Testis (tissue), 3 donors: ENCODE results near the gene LTN1. TPM values are rescaled to one million over a fixed set of nuclear protein-coding genes. Genes with fewer than 3 reads are reported as not detected.

ENCODE experiments used
- DNase-seq: peaks from one replicate; pipeline ENCODE4 v3.0.0-alpha.2; 2019
- H3K27ac ChIP-seq, 2 donors: fragments of 200-600 bp; sonication (generic); one replicate each; pipeline ENCODE4 v1.5.1; 2019
- H3K27me3 ChIP-seq: fragments of 200-600 bp; sonication (generic); one replicate; pipeline ENCODE4 v1.5.1; 2019
- H3K36me3 ChIP-seq: fragments of 200-600 bp; sonication (generic); one replicate; pipeline ENCODE4 v1.5.1; 2017; ENCODE audit warnings: low read depth; ENCODE audit errors: missing control alignments
- H3K4me1 ChIP-seq: fragments of 200-600 bp; sonication (generic); one replicate; pipeline ENCODE4 v1.5.1; 2019
- H3K4me3 ChIP-seq, 2 donors: fragments of 200-600 bp; sonication (generic); one replicate each; pipeline ENCODE4 v1.5.1; 2017 to 2019
- H3K9me3 ChIP-seq: fragments of 200-600 bp; sonication (generic); one replicate; pipeline ENCODE4 v1.5.1; 2017
- POLR2A ChIP-seq: fragments of 450-650 bp; IDR thresholded peaks from one replicate; pipeline ENCODE4 v1.6.1; 2017; ENCODE audit warnings: antibody characterized with exemption, mild to moderate bottlenecking, moderate library complexity
- WGBS, 2 donors: methylation state at CpG; one replicate each; pipeline ENCODE4 v1.1.5; 2018; 5-methylcytosine and 5-hydroxymethylcytosine counted together
- intact Hi-C: fragments of 100-400 bp; cut with DNase I; formaldehyde crosslinking; loops from one replicate; pipeline ENCODE4 v1.15.1; 2023; ENCODE audit warnings: low total_unique reads
- polyA plus RNA-seq: library from polyadenylated mRNA; stranded (reverse); fragments of 350-450 nt; fragmentation: Illumina TruSeq; extraction: RNeasy Lipid Tissue Mini Kit (QIAGEN cat#74804); gene quantifications from one replicate; pipeline ENCODE4 v1.2.3, GENCODE V29; 2014; ENCODE audit warnings: low read depth, low replicate concordance; ENCODE audit not compliant: insufficient read depth
- total RNA-seq, 2 donors: library from RNA; depleted of rRNA; stranded (reverse); fragments of >200 nt; gene quantifications; one replicate each; pipeline ENCODE4 v1.2.3, GENCODE V29; 2016
- TF ChIP-seq, protein P1 (sequence below), 3 experiments: fragments of 450-650 bp in 2 of 3; fragments of 200-600 bp in 1 of 3; sonication (generic) in 1 of 3; IDR thresholded peaks; one replicate each; pipeline ENCODE4 v1.5.1; 2016 to 2019; ENCODE audit warnings: antibody characterized with exemption in 3 of 3, mild to moderate bottlenecking in 2 of 3, moderate library complexity in 1 of 3

LTN1 gene
- total and polyA plus RNA-seq, 3 donors from 2014 or later = 22.1 to 47.2 (median 34.1) TPM

DNA sequence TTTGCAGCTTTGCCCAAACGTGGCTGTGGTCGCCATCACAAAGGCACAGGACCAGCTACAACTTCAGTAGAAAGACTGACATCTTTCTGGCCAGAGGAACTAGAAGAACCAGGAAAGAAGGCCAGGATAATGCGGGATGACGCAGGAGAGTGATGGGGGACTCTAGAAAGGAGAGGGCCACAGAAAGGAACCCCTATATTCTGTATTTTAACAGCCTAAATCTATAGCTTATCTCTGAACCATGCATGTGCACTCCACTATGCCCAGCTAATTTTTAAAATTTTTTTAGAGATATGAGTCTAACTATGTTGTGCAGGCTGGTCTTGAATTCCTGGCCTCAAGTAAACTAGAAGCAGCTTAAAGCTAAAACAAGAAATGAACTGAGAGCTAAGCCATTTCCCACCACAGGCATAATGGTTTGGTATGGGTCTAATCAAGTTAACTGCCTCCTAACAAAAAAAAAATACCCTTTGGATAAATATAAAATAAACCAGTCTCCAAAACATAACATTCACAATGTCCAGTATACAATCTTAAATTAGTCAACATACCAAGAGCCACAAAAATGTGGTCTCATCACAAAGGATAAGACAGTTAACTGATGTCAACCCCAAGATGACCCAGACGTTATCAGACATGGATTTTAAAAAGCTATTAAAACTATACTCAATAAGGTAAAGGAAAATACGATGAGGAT, 18.0 kb downstream of the LTN1 start:
- no peaks in the 10 kb centered on the region for H3K27me3 ChIP-seq
- no peak overlapping the region for H3K4me3 ChIP-seq
- no peak overlapping the region for H3K27ac ChIP-seq
- H3K4me1 ChIP-seq = no peaks in the 10 kb centered on the region
- no peak for TF ChIP-seq POLR2A
- TF ChIP-seq, protein P1, sequence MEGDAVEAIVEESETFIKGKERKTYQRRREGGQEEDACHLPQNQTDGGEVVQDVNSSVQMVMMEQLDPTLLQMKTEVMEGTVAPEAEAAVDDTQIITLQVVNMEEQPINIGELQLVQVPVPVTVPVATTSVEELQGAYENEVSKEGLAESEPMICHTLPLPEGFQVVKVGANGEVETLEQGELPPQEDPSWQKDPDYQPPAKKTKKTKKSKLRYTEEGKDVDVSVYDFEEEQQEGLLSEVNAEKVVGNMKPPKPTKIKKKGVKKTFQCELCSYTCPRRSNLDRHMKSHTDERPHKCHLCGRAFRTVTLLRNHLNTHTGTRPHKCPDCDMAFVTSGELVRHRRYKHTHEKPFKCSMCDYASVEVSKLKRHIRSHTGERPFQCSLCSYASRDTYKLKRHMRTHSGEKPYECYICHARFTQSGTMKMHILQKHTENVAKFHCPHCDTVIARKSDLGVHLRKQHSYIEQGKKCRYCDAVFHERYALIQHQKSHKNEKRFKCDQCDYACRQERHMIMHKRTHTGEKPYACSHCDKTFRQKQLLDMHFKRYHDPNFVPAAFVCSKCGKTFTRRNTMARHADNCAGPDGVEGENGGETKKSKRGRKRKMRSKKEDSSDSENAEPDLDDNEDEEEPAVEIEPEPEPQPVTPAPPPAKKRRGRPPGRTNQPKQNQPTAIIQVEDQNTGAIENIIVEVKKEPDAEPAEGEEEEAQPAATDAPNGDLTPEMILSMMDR (IDR thresholded peaks at IDR 0.05) = no peak
- no peak for DNase-seq
- 89 to 94% methylated on average over 6 of the region's 6 CpGs for WGBS, 2 donors
- H3K9me3 ChIP-seq = no peaks in the 10 kb centered on the region
- H3K36me3 ChIP-seq = no peaks in the 10 kb centered on the region
- intact Hi-C loops = no loop called here

DNA sequence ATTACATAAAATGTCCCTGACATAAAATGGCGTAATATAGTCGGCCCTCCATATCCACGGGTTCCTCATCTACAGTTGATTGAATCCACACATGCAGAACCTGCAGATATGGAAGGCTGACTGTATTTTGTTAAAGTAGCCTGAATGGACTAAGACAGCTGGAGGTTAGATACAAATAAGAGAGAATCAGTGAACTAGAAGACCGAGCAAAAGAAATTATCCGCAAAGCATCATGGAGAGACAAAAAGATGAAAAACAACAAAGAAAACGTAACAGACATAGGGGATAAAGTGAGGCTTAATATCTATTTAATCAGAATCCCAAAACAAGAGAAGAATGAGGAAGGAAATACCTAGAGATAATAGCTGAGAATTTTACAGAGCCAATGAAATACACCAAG, 20.3 kb downstream of the LTN1 start:
- Histone ChIP-seq H3K36me3 (no peaks in the 10 kb centered on the region), H3K9me3 (no peaks in the 10 kb centered on the region), H3K4me3 (no peak overlapping the region), H3K4me1 (no peaks in the 10 kb centered on the region), H3K27ac (no peak overlapping the region), H3K27me3 (no peaks in the 10 kb centered on the region)
- intact Hi-C loops = no loop called here
- WGBS, 2 donors = 88 to 95% methylated on average over 6 of the region's 6 CpGs
- DNase-seq = no peak
- TF ChIP-seq, protein P1 (IDR thresholded peaks at IDR 0.05) = no peak
- no peak for TF ChIP-seq POLR2A

DNA sequence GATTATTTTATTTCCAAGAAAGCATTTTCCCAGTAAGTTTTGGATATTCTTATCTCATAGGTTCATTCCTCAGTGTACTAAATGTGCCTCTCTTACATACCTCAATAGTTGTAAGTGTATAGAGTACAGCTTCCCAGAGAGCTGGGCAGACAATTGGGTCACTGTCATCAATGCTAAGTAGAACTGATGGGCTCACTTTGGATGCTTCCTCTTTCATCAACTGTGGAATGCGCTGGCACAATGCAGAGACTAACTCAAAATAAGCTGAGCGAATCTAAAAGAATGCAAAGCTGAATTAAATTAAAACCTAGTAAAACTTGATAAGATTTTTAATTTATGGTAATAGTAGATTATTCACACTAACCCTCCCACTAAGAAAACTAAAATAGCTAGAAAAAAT, 21.5 kb downstream of the LTN1 start:
- intact Hi-C loops = no loop called here
- Histone ChIP-seq H3K27me3 (no peaks in the 10 kb centered on the region), H3K9me3 (no peaks in the 10 kb centered on the region), H3K36me3 (no peaks in the 10 kb centered on the region), H3K4me1 (no peaks in the 10 kb centered on the region), H3K27ac (no peak overlapping the region), H3K4me3 (no peak overlapping the region)
- no peak for TF ChIP-seq POLR2A
- TF ChIP-seq, protein P1 (IDR thresholded peaks at IDR 0.05) = no peak
- DNase-seq = no peak
- 83 to 92% methylated on average over 2 of the region's 2 CpGs for WGBS, 2 donors

DNA sequence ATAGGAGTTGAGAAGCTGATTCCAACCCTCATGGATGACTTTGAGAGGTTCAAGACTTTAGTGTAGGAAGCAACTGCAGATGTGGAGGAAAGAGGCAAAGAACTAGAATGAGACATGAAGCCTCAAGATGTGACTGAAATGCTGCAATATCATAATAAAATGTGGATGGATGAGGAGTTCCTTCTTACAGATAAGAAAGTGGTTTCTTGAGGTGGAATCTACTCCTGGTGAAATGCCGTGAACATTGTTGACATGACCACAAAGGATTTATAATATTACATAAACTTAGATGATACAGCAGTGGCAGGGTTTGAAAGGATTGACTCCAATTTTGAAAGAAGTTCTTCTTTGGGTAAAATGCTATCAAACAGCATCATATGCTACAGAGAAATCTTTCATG, 28.8 kb downstream of the LTN1 start:
- no peak for DNase-seq
- Histone ChIP-seq H3K27me3 (no peaks in the 10 kb centered on the region), H3K36me3 (no peaks in the 10 kb centered on the region), H3K27ac (no peak overlapping the region), H3K9me3 (no peaks in the 10 kb centered on the region), H3K4me3 (no peak overlapping the region), H3K4me1 (no peaks in the 10 kb centered on the region)
- TF ChIP-seq, protein P1 (IDR thresholded peaks at IDR 0.05) = no peak
- TF ChIP-seq POLR2A = no peak
- WGBS, 2 donors = 76 to 89% methylated on average over 1 of the region's 1 CpG
- intact Hi-C loops = no loop called here

DNA sequence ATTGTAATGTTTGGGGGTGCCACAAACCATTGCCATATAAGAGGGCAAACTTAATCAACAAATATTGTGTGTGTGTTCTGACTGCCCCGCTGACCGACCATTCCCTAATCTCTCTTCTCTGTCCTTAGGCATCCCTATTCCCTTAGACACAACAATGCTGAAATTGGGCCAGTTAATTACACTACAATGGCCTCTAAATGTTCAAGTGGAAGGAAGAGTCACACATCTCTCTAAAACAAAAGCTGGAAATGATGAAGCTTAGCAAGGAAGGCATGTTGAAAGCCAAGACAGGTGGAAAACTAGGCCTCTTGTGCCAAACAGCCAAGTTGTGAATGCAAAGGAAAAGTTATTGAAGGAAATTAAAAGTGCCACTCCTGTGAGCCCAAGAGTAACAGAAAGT, 30.2 kb downstream of the LTN1 start:
- Histone ChIP-seq H3K36me3 (no peaks in the 10 kb centered on the region), H3K9me3 (no peaks in the 10 kb centered on the region), H3K27me3 (no peaks in the 10 kb centered on the region), H3K4me3 (no peak overlapping the region), H3K4me1 (no peaks in the 10 kb centered on the region), H3K27ac (no peak overlapping the region)
- no peak for DNase-seq
- no peak for TF ChIP-seq POLR2A
- TF ChIP-seq, protein P1 (IDR thresholded peaks at IDR 0.05) = no peak
- intact Hi-C loops = no loop called here
- WGBS, 2 donors = 93 to 94% methylated on average over 2 of the region's 2 CpGs
